Mammary epithelial cell (primary cell): ENCODE results near the gene SLC35E2B.

ENCODE experiments used
- EZH2 ChIP-seq: IDR thresholded peaks from 2 replicates; pipeline ENCODE4 v1.6.1; 2012; ENCODE audit warnings: low read length, inconsistent platforms, borderline replicate concordance
- TF ChIP-seq, protein P1 (sequence below), 2 donors: IDR thresholded peaks in 1 of 2; conservative IDR thresholded peaks in 1 of 2; 2 replicates each; pipeline ENCODE4 v1.5.1; 2011 to 2012; ENCODE audit warnings: inconsistent platforms in 2 of 2, low read length in 2 of 2, mild to moderate bottlenecking in 2 of 2, control low read depth in 1 of 2, low read depth in 1 of 2; ENCODE audit not compliant: insufficient read depth in 1 of 2; ENCODE audit errors: extremely low read depth in 1 of 2

DNA sequence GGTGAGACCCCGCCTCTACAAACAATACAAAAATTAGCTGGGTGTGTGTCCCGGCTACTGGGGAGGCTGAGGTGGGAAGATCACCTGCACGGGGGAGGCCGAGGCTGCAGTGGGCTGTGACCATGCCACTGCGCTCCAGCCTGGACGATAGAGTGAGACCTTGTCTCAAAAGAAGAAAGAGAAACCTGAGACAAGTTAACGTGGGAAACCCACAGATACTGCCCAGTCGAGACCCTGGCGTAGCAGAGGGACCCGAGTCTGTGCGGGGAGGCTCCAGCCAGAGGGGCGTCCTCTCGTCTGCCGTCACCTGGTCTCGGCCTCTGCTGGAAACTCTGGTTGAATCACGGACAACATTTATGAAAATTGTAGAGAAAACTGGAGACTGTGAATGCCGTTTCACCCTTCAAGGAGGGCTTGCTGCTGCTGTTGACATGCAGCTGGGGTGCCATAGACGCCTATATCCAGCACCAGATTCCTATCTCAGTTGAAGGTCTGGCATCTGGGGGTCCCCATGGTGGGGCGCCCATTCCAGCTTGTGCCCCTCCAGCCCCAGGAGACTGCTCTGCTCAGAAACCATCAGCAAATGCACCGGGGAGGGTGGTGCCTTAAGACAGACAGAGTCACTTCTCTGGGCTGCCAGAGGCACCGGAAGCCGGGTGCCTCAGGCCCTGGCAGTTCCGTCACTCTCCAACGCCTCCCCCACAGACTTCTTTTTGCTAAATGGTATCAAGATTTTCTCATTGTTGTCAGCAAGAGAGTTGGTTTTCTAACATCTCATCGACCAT, 20.2 kb downstream of the SLC35E2B start:
- TF ChIP-seq, protein P1, sequence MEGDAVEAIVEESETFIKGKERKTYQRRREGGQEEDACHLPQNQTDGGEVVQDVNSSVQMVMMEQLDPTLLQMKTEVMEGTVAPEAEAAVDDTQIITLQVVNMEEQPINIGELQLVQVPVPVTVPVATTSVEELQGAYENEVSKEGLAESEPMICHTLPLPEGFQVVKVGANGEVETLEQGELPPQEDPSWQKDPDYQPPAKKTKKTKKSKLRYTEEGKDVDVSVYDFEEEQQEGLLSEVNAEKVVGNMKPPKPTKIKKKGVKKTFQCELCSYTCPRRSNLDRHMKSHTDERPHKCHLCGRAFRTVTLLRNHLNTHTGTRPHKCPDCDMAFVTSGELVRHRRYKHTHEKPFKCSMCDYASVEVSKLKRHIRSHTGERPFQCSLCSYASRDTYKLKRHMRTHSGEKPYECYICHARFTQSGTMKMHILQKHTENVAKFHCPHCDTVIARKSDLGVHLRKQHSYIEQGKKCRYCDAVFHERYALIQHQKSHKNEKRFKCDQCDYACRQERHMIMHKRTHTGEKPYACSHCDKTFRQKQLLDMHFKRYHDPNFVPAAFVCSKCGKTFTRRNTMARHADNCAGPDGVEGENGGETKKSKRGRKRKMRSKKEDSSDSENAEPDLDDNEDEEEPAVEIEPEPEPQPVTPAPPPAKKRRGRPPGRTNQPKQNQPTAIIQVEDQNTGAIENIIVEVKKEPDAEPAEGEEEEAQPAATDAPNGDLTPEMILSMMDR (conservative IDR thresholded peaks at IDR 0.05 in 1 of 2, IDR thresholded peaks at IDR 0.05 in 1 of 2; ENCODE audit: extremely low read depth in 1 of 2, insufficient read depth in 1 of 2, low read depth in 1 of 2, low read length in 2 of 2) = no peak
- no peak for TF ChIP-seq EZH2
